HepG2 (cell line): ENCODE results near the gene OTOP3. TPM values are rescaled to one million over a fixed set of nuclear protein-coding genes. Genes with fewer than 3 reads are reported as not detected.
"Not testable (repeated sequence)": the region's sequence is repeated elsewhere in the genome, so short reads cannot be mapped to it uniquely, and the experiment has no call there.

Experiments used
- ATAC-seq: fragments of 200-7000 bp; cut with Tn5 transposase; 3 replicates; pipeline ENCODE4 v1.9.1; 2020; ENCODE audit warnings: mild to moderate bottlenecking, moderate library complexity
- BruUV-seq: library from RNA; stranded (reverse); fragments of 400-500 nt; replicated peaks from 2 replicates; lab custom pipeline; 2021; lab: Mats Ljungman, UMichigan
- CTCF ChIA-PET: fragments of 300-600 bp; formaldehyde crosslinking; extraction: SDS; loops from one replicate; lab custom pipeline; 2021; ENCODE audit warnings: low total read pairs, inconsistent platforms, low intra/inter-chr PET ratio; lab: Yijun Ruan, JAX
- POLR2A ChIA-PET: fragments of 350-600 bp; sonication (Branson Sonifier 250); formaldehyde crosslinking; loops from one replicate; lab custom pipeline; 2020; ENCODE audit warnings: antibody characterized with exemption, inconsistent platforms; lab: Yijun Ruan, JAX
- DNase-seq: peaks from one replicate; pipeline ENCODE4 v3.0.0-alpha.2; 2015; ENCODE audit warnings: low spot score
- FAIRE-seq: peaks from 3 replicates; lab custom pipeline; 2011; peaks lifted over from hg19 to GRCh38; lab: Jason Lieb, UNC
- H2AFZ ChIP-seq: one replicate; pipeline ENCODE4 v1.6.1; 2011; ENCODE audit warnings: low read length, inconsistent platforms
- H3K27ac ChIP-seq: fragments of 300-600 bp; 3 replicates; pipeline ENCODE4 v1.8.0; 2011; ENCODE audit warnings: mixed run types, mild to moderate bottlenecking, mixed read lengths, low read length, inconsistent platforms; ENCODE audit not compliant: insufficient read depth; ENCODE audit errors: extremely low read length
- H3K27me3 ChIP-seq, 2 experiments: fragments of 200-600 bp in 1 of 2; 2 replicates in 1 of 2; 3 replicates in 1 of 2; pipeline versions ENCODE4 v1.6.0 to v1.8.0; 2011; ENCODE audit warnings: low read length in 2 of 2, mild to moderate bottlenecking in 2 of 2, moderate library complexity in 2 of 2, inconsistent platforms in 1 of 2; ENCODE audit not compliant: insufficient read depth in 2 of 2, control insufficient read depth in 1 of 2
- H3K36me3 ChIP-seq, 2 experiments: fragments of 200-600 bp in 1 of 2; replicated peaks in 1 of 2; 2 replicates in 1 of 2; 3 replicates in 1 of 2; pipeline versions ENCODE4 v1.5.1 to v1.8.0; 2011; ENCODE audit warnings: low read length in 2 of 2, inconsistent platforms in 1 of 2; ENCODE audit not compliant: insufficient read depth in 2 of 2, control insufficient read depth in 1 of 2
- H3K4me1 ChIP-seq: 2 replicates; pipeline ENCODE4 v1.5.1; 2012; ENCODE audit warnings: low read length, inconsistent platforms; ENCODE audit not compliant: insufficient read depth
- H3K4me2 ChIP-seq: 2 replicates; pipeline ENCODE4 v1.6.0; 2011; ENCODE audit warnings: low read depth, low read length, inconsistent platforms
- H3K4me3 ChIP-seq, 3 experiments: fragments of 200-600 bp in 1 of 3; sonication (generic), shearing (Covaris generic) in 1 of 3; replicated peaks in 1 of 3; 2 replicates each; pipeline ENCODE4 v1.5.1; 2011 to 2016; ENCODE audit warnings: low read length in 3 of 3, inconsistent platforms in 2 of 3, low read depth in 2 of 3, mild to moderate bottlenecking in 2 of 3, control low read depth in 1 of 3, mixed read lengths in 1 of 3; ENCODE audit not compliant: insufficient read depth in 1 of 3
- H3K79me2 ChIP-seq: one replicate; pipeline ENCODE4 v1.6.1; 2011; ENCODE audit warnings: low read length, inconsistent platforms; ENCODE audit not compliant: insufficient read depth
- H3K9ac ChIP-seq: 2 replicates; pipeline ENCODE4 v1.6.0; 2011; ENCODE audit warnings: mild to moderate bottlenecking, low read depth, low read length, inconsistent platforms; ENCODE audit not compliant: insufficient read depth
- H3K9me3 ChIP-seq: 2 replicates; pipeline ENCODE4 v1.5.1; 2012; ENCODE audit warnings: mild to moderate bottlenecking, low read length
- H4K20me1 ChIP-seq: 2 replicates; pipeline ENCODE4 v1.6.0; 2011; ENCODE audit warnings: inconsistent platforms, mild to moderate bottlenecking, low read length, moderate library complexity; ENCODE audit not compliant: insufficient read depth
- ELF3 ChIP-seq: IDR thresholded peaks from 2 replicates; pipeline ENCODE4 v1.6.1; 2016; ENCODE audit warnings: missing genetic modification reagents, missing compliant biosample characterization
- ETV5 ChIP-seq: IDR thresholded peaks from 2 replicates; pipeline ENCODE4 v1.6.1; 2018; ENCODE audit warnings: missing biosample characterization, missing genetic modification reagents, inconsistent platforms, borderline replicate concordance
- GABPB1 ChIP-seq: IDR thresholded peaks from 2 replicates; pipeline ENCODE4 v1.6.1; 2016; ENCODE audit warnings: mild to moderate bottlenecking, missing genetic modification reagents, moderate library complexity, missing compliant biosample characterization
- GATAD2A ChIP-seq: IDR thresholded peaks from 2 replicates; pipeline ENCODE4 v1.6.1; 2016
- HMG20B ChIP-seq: conservative IDR thresholded peaks from 2 replicates; pipeline ENCODE4 v1.6.1; 2016; ENCODE audit warnings: missing genetic modification reagents, missing compliant biosample characterization
- HNF1A ChIP-seq, 2 experiments: sonication (generic) in 1 of 2; formaldehyde crosslinking in 1 of 2; IDR thresholded peaks; 2 replicates each; pipeline versions ENCODE4 v1.4.0 to v1.6.1; 2016 to 2020; ENCODE audit warnings: borderline replicate concordance in 1 of 2, low read depth in 1 of 2, mild to moderate bottlenecking in 1 of 2, missing genetic modification reagents in 1 of 2
- HNF1B ChIP-seq: sonication (generic); formaldehyde crosslinking; IDR thresholded peaks from 2 replicates; pipeline ENCODE4 v1.5.1; 2020; ENCODE audit warnings: mild to moderate bottlenecking, moderate library complexity, missing genetic modification reagents
- KLF16 ChIP-seq, 2 experiments: sonication (generic) in 1 of 2; formaldehyde crosslinking in 1 of 2; IDR thresholded peaks; 2 replicates each; pipeline versions ENCODE4 v1.6.1 to v1.8.0; 2016 to 2023; ENCODE audit warnings: missing genetic modification reagents in 2 of 2, missing compliant biosample characterization in 1 of 2
- PHF8 ChIP-seq: sonication (generic); formaldehyde crosslinking; IDR thresholded peaks from 2 replicates; pipeline ENCODE4 v1.5.0; 2020; ENCODE audit warnings: missing genetic modification reagents
- SAP130 ChIP-seq: IDR thresholded peaks from 2 replicates; pipeline ENCODE4 v1.6.1; 2016; ENCODE audit warnings: low read depth
- THAP11 ChIP-seq: IDR thresholded peaks from 2 replicates; pipeline ENCODE4 v1.6.1; 2016; ENCODE audit warnings: missing biosample characterization, missing genetic modification reagents
- ZFX ChIP-seq: sonication (generic); formaldehyde crosslinking; IDR thresholded peaks from 2 replicates; pipeline ENCODE4 v1.4.0; 2020; ENCODE audit warnings: mild to moderate bottlenecking, low read depth, missing genetic modification reagents, moderate library complexity
- ZNF652 ChIP-seq: IDR thresholded peaks from 2 replicates; pipeline ENCODE4 v1.6.1; 2016; ENCODE audit warnings: low read depth, borderline replicate concordance
- ZNF687 ChIP-seq: sonication (generic); formaldehyde crosslinking; IDR thresholded peaks from 2 replicates; pipeline ENCODE4 v1.5.1; 2020; ENCODE audit warnings: mild to moderate bottlenecking, missing genetic modification reagents, moderate library complexity
- WGBS: methylation state at CpG from one replicate; pipeline ENCODE4 v1.1.6; 2017; ENCODE audit warnings: low lambda C conversion rate; 5-methylcytosine and 5-hydroxymethylcytosine counted together
- in situ Hi-C: cut with HindIII; loops from 2 replicates; pipeline ENCODE4 v1.10.0; 2017; ENCODE audit warnings: low pct_unique_long_range_greater_than_20kb; ENCODE audit not compliant: extremely low pct_ligation_motif_present
- intact Hi-C: fragments of 100-400 bp; cut with micrococcal nuclease; formaldehyde crosslinking; loops from one replicate; pipeline ENCODE4 v1.10.0; 2022; ENCODE audit not compliant: unreplicated experiment
- polyA plus RNA-seq, 8 experiments: library from polyadenylated mRNA; depleted of rRNA in 3 of 8; stranded (reverse) in 7 of 8; unstranded in 1 of 8; fragments of >200 nt; fragmentation: Illumina TruSeq in 4 of 8; extraction: Trizol in 4 of 8; gene quantifications; 2 replicates each; pipeline versions ENCODE4 v1.2.1 to v1.2.3, GENCODE V29; 2011 to 2016; ENCODE audit warnings: low read depth in 4 of 8, missing spikeins in 1 of 8, mixed read lengths in 1 of 8; ENCODE audit not compliant: insufficient read depth in 1 of 8
- total RNA-seq, 5 experiments: library from RNA; depleted of rRNA; stranded (reverse); fragments of >200 nt; fragmentation: Illumina TruSeq; extraction: Trizol; gene quantifications; 2 replicates each; pipeline ENCODE4 v1.2.3, GENCODE V29; 2016; ENCODE audit warnings: low read depth in 1 of 5

Gene OTOP3
- total and polyA plus RNA-seq, 2 of the 13 experiments (the other 11 are each of a cell fraction or from before 2014, with no cell fraction given): not detected

- H3K79me2 ChIP-seq; FAIRE-seq; intact Hi-C loops; BruUV-seq; ATAC-seq; H3K9ac ChIP-seq; DNase-seq; H3K4me3 ChIP-seq; CTCF ChIA-PET; H3K27ac ChIP-seq; H3K36me3 ChIP-seq; H3K9me3 ChIP-seq; in situ Hi-C loops; H4K20me1 ChIP-seq; TF ChIP-seq HNF1A (IDR thresholded peaks at IDR 0.05; ENCODE audit: low read depth): not testable (repeated sequence)
- Histone ChIP-seq H3K4me1 (peaks cover 24% of the 10 kb centered on the region; the same call in 1 of the 2 replicates), H3K27me3 (peaks cover 0 to 17% of the 10 kb centered on the region in 2 experiments; a peak in 3 of 5 replicates), H3K4me2 (peak overlapping the region; percentile 49), H2AFZ (peak overlapping the region; percentile 27)
- 0% methylated on average over 5 of the region's 8 CpGs for WGBS
- POLR2A ChIA-PET: interaction anchor here (1.0 kb wide), 1 partner anchor 38 kb away, joined by 3 read pairs; the partner anchor contains the start of gene FDXR
- peak; percentile 94 for TF ChIP-seq ZNF652 (CRISPR knock-in tag)
- 0 out of 2 replicates have a peak, but pooled peaks have one; percentile 11 for TF ChIP-seq ZNF687 (CRISPR knock-in tag)
- TF ChIP-seq ZFX (CRISPR knock-in tag): peak; percentile 39; the same call in 1 of the 2 replicates
- 0 out of 2 replicates have a peak, but pooled peaks have one; percentile 3 for TF ChIP-seq HMG20B (CRISPR knock-in tag)
- peak; percentile 66 for TF ChIP-seq HNF1A (CRISPR knock-in tag; IDR thresholded peaks at IDR 0.05; ENCODE audit: borderline replicate concordance)
- TF ChIP-seq THAP11 (CRISPR knock-in tag): 0 out of 2 replicates have a peak, but pooled peaks have one; percentile 12
- peak; percentile 49; the same call in 1 of the 2 replicates for TF ChIP-seq ELF3
- 0 out of 2 replicates have a peak, but pooled peaks have one; percentile 43 for TF ChIP-seq GABPB1
- 0 out of 2 replicates have a peak, but pooled peaks have one; percentile 27 for TF ChIP-seq PHF8 (CRISPR knock-in tag)
- TF ChIP-seq GATAD2A: peak; percentile 51; the same call in 1 of the 2 replicates
- 0 out of 2 replicates have a peak, but pooled peaks have one; percentile 19 for TF ChIP-seq SAP130
- peak; percentile 51; the same call in 1 of the 2 replicates for TF ChIP-seq ETV5 (CRISPR knock-in tag)
- peak; percentile 40; the same call in 1 of the 2 replicates for TF ChIP-seq HNF1B (CRISPR knock-in tag)
- TF ChIP-seq KLF16 (CRISPR knock-in tag; IDR thresholded peaks at IDR 0.05): 0 out of 4 replicates have a peak, but pooled peaks of 1 of the 2 experiments have one; percentile 16
Observed at GRCh38 chr17:74911423-74911822, 24.3 kb upstream of the OTOP3 start.
